GM18526 (cell line): Measurements from ENCODE around the gene KNTC1.

Experiments used
- POLR2A ChIP-seq: IDR thresholded peaks from 3 replicates; pipeline ENCODE4 v1.6.1; 2011; ENCODE audit not compliant: insufficient read length; ENCODE audit errors: extremely low read depth

KNTC1 gene

DNA sequence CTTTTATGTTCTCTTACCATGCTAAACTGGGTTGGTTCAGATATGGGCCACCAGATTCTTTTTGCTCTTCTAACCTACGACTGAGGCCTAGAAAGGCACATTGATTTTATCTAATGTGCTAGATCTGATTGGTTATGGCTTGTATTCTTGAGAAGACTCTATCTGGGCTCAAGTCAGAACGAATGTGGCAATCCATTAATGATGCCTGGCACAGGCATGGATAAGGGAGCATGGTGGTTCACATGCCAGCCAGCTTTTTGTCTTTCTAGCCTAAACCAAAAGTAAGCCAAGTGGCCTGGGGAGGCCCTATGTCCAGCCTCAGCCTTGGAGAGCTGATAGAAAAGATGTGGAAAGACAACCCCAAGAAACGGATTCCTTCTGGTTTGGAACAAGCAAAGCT is 82.7 kb downstream of the KNTC1 start:
- no peak for TF ChIP-seq POLR2A

DNA sequence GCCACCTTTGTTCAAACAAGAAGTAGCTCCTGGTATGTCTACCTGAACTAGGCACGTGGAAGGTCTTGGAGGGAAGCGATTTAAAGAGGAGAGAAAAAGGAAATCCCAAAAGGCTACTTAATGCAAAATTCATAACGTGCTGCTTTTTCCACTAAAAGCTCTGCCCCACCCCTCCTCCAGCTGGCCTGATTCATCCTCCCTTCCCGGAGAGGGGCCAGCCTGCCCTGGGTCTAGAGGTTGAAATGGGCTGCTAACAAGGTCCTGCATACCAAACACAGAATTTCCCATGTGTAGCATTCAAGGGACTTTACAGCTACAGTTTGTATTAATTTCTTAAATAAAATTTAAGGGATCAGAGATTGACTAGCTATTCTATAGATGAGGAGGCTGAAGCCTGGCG is 83.2 kb downstream of the KNTC1 start:
- TF ChIP-seq POLR2A = no peak

DNA sequence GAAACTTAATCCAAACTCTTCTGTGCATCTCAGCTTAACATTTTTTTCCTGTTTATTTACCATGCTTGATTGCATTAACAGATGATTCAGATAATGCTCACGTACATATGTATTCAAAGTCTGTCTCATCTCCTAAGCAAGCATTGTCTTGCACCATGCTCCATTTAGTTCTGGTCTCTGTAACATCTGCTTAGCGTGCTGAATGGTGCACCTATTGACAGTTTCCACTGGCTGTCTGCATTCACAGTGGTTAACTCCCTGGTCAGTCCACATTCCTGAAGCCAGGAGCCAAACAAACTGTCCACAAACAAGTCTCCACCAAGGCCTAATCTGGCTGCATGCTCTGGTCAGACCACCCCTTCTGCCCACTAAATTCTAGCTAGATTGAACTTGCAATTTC is 83.9 kb downstream of the KNTC1 start:
- no peak for TF ChIP-seq POLR2A

DNA sequence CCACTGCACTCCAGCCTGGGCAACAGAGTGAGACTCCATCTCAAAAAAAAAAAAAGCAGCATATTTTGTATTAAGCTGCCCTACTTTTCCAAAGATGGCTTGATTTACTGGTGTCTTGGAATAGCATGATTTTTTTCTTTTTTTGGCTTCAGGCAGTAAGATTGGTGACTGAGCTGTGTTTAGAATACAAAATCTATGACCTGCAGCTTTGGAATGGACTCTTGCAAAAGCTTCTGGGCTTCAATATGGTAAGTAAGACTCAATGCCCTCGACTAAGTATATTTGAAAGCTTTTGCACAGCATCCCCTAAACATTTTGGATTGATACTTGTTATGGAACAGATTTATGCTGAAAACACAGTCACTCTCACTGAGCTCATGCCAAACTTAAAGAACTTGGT is 87.8 kb downstream of the KNTC1 start:
- no peak for TF ChIP-seq POLR2A

- TF ChIP-seq POLR2A = no peak
These were observed 88.7 kb downstream of the KNTC1 start for GRCh38 chr12:122615780-122616179.

- no peak for TF ChIP-seq POLR2A
These were observed 108.4 kb downstream of the KNTC1 start for GRCh38 chr12:122635471-122635870.

GRCh38 chr12:122643207-122643805 is 116.3 kb downstream of the KNTC1 start:
- no peak for TF ChIP-seq POLR2A

DNA sequence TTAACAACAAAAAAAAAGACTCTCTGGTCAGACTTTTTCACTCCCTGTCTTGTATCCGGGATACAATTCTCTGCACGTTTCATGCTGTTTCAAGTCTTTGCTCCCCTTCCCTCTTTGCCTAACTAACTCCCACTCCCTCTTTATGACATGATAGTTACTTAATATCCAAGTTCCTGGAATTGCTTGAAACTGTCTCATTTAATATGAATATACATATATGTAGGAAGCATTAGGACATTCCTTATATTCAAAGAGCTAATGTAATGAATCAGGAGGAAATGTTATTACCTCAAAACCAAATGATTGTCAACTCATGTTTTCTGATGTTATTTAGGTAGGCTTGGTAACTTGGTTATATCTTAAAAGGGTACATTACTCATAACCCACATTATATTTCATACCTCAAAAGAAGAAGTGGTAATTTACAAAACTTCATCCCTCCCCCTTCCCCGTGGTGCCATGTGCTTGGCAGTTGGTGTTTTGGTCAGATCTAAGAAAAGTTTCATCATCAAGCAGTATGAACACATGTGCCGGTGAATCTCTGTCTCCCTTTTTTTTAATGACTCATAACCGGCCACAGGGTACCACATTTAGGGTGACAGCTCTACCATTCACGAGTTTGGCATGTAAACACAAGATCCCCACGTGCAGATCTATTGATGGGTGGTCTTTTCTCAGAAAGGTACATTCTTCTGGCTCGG is 119.6 kb downstream of the KNTC1 start:
- TF ChIP-seq POLR2A = no peak

DNA sequence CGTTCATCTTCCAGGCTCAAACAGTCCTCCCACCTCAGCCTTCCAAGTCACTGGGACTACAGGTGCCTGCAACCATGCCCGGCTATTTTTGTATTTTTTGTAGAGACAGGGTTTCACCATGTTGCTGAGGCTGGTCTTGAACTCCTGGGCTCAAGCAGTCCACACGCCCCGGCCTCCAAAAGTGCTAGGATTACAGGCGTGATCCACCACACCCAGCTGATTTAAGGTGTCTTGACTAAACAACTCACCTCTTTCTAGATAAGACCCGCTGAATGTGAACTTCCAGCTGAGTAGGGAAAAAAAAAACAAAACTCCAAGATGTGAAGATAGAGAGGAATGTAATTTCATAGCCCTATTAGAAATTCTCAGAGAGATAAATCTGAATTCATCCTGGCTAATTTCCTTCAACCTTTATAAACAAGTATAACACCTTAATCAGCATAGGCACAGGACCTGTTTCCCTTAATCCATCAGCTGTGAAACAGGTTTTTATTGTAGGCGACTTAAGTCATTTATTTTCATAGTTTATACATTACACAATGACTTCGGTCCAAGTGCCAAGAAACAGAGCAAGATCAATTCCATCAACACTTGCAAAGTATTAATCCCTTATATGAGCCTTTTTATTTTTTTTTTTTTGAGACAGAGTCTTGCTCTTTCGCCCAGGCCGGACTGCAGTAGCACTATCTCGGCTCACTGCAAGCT is 124.6 kb downstream of the KNTC1 start:
- TF ChIP-seq POLR2A = no peak

GRCh38 chr12:122656298-122656697 is 129.2 kb downstream of the KNTC1 start:
- no peak for TF ChIP-seq POLR2A

- no peak for TF ChIP-seq POLR2A
These were observed 132.5 kb downstream of the KNTC1 start for GRCh38 chr12:122659579-122659978.

DNA sequence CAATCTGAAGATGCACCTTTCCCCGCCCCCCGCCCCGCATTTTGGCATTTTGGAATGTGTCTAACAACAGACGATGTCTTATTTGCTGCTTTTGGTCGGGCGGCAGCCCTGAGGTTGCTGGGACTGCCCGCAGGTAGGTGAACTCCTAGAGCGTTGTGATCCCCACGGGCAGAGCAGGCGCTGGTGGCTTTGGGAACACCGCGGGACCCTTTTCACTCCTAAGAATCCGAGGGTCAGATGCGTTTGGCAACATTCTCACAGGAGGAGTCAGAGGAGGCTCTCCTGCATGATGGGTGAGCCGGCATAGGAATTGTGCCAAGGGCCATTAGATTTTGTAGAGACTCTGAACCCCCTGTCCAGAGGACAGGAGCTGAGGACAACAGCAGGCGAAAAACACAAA is 134.2 kb downstream of the KNTC1 start:
- no peak for TF ChIP-seq POLR2A

DNA sequence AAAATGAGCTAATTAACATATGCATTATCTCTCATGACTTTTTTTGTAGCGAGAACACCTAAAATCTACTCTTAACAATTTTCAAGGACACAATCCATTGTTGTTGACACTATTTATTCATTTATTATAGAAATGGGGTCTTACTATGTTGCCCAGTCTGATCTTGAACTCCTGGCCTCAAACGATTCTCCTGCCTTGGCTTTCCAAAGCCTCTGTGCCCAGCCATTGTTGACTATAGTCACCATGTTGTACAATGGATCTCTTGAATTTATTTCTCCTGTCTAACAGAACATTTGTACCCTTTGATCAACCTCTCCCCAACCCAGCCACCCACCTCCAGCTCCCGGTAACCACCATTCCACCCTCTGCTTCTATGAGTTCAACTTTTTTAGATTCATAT is 134.9 kb downstream of the KNTC1 start:
- TF ChIP-seq POLR2A = no peak

- TF ChIP-seq POLR2A = no peak
These were observed 138.3 kb downstream of the KNTC1 start for GRCh38 chr12:122665349-122665748.

DNA sequence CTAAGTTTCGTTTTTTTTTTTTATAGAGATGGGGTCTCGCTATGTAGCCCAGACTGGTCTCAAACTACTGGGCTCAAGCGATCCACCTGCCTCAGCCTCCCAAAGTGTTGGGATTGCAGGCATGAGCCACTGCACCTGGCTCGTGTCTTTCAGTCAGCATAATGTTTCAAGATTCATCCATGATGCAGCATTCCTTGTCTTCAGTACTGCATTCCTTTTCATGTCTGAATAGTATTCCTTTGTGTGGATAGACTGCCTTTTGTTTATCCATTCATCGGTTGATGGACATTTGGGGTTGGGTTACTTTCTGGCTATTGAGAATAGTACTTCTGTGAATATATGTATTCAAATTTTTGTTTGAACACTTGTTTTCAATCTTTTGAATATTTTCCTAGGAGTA is 138.7 kb downstream of the KNTC1 start:
- TF ChIP-seq POLR2A = no peak

GRCh38 chr12:122668268-122668667 is 141.2 kb downstream of the KNTC1 start:
- TF ChIP-seq POLR2A = no peak
